HUES48 (cell line): ENCODE data around the gene CRY2.
"Not testable (repeated sequence)": the region's sequence is repeated elsewhere in the genome, so short reads cannot be mapped to it uniquely, and the experiment has no call there.

Experiments used
- H3K27ac ChIP-seq: one replicate; pipeline ENCODE4 v1.7.0; 2013; ENCODE audit warnings: low read depth, low read length, inconsistent platforms
- H3K27me3 ChIP-seq: 2 replicates; pipeline ENCODE4 v1.6.1; 2013; ENCODE audit warnings: mild to moderate bottlenecking, low read length; ENCODE audit not compliant: control insufficient read depth, insufficient read depth
- H3K36me3 ChIP-seq: 2 replicates; pipeline ENCODE4 v1.6.1; 2013; ENCODE audit warnings: low read length; ENCODE audit not compliant: control insufficient read depth, insufficient read depth
- H3K4me1 ChIP-seq: 2 replicates; pipeline ENCODE4 v1.6.1; 2013; ENCODE audit warnings: mild to moderate bottlenecking, low read length; ENCODE audit not compliant: control insufficient read depth, insufficient read depth
- H3K4me3 ChIP-seq: 2 replicates; pipeline ENCODE4 v1.5.1; 2013; ENCODE audit warnings: mild to moderate bottlenecking, low read depth, low read length
- H3K9ac ChIP-seq: 2 replicates; pipeline ENCODE4 v1.6.1; 2013; ENCODE audit warnings: mild to moderate bottlenecking, low read depth, low read length, moderate library complexity
- H3K9me3 ChIP-seq: 2 replicates; pipeline ENCODE4 v1.6.1; 2013; ENCODE audit warnings: low read length; ENCODE audit not compliant: control insufficient read depth, insufficient read depth

The CRY2 gene

GRCh38 chr11:45806072-45806933 is 41.0 kb upstream of the CRY2 start:
- Histone ChIP-seq H3K4me3 (peak overlapping the region; percentile 94), H3K9ac (no peak overlapping the region), H3K27me3 (peaks cover 20% of the 10 kb centered on the region), H3K27ac (no peak overlapping the region), H3K36me3 (peaks cover 6% of the 10 kb centered on the region; the same call in 1 of the 2 replicates), H3K9me3 (no peaks in the 10 kb centered on the region), H3K4me1 (peaks cover 7% of the 10 kb centered on the region; the same call in 1 of the 2 replicates)

- Histone ChIP-seq H3K9me3 (no peaks in the 10 kb centered on the region), H3K36me3 (peaks cover 8% of the 10 kb centered on the region; the same call in 1 of the 2 replicates), H3K27me3 (peaks cover 18% of the 10 kb centered on the region), H3K27ac (no peak overlapping the region), H3K4me3 (no peak overlapping the region), H3K9ac (no peak overlapping the region), H3K4me1 (peaks cover 7% of the 10 kb centered on the region; the same call in 1 of the 2 replicates)
Measured at GRCh38 chr11:45806937-45807791, 40.1 kb upstream of the CRY2 start.

- Histone ChIP-seq H3K9me3 (no peaks in the 10 kb centered on the region), H3K36me3 (peaks cover 8% of the 10 kb centered on the region; the same call in 1 of the 2 replicates), H3K27ac (no peak overlapping the region), H3K4me1 (peaks cover 7% of the 10 kb centered on the region; the same call in 1 of the 2 replicates), H3K9ac (no peak overlapping the region), H3K4me3 (no peak overlapping the region), H3K27me3 (peaks cover 11% of the 10 kb centered on the region)
Measured at GRCh38 chr11:45807792-45808238, 39.5 kb upstream of the CRY2 start.

GRCh38 chr11:45808427-45808826 is 38.8 kb upstream of the CRY2 start:
- H3K4me1 ChIP-seq, H3K9ac ChIP-seq, H3K4me3 ChIP-seq, H3K9me3 ChIP-seq, H3K27ac ChIP-seq, H3K27me3 ChIP-seq, H3K36me3 ChIP-seq: not testable (repeated sequence)

GRCh38 chr11:45809456-45810395 is 37.5 kb upstream of the CRY2 start:
- H3K27me3 ChIP-seq: no peaks in the 10 kb centered on the region
- H3K27ac ChIP-seq: no peak overlapping the region
- peaks cover 8% of the 10 kb centered on the region; the same call in 1 of the 2 replicates for H3K36me3 ChIP-seq
- no peak overlapping the region for H3K9ac ChIP-seq
- no peaks in the 10 kb centered on the region for H3K9me3 ChIP-seq
- peaks cover 7% of the 10 kb centered on the region; the same call in 1 of the 2 replicates for H3K4me1 ChIP-seq
- H3K4me3 ChIP-seq: no peak overlapping the region

GRCh38 chr11:45810431-45811108 is 36.7 kb upstream of the CRY2 start:
- Histone ChIP-seq H3K36me3 (peaks cover 8% of the 10 kb centered on the region; the same call in 1 of the 2 replicates), H3K9ac (no peak overlapping the region), H3K27me3 (no peaks in the 10 kb centered on the region), H3K9me3 (no peaks in the 10 kb centered on the region), H3K4me3 (no peak overlapping the region), H3K4me1 (peaks cover 5% of the 10 kb centered on the region; the same call in 1 of the 2 replicates), H3K27ac (no peak overlapping the region)

GRCh38 chr11:45811109-45811435 is 36.2 kb upstream of the CRY2 start:
- no peak overlapping the region for H3K9ac ChIP-seq
- no peaks in the 10 kb centered on the region for H3K27me3 ChIP-seq
- peaks cover 8% of the 10 kb centered on the region; the same call in 1 of the 2 replicates for H3K36me3 ChIP-seq

GRCh38 chr11:45811571-45812290 is 35.5 kb upstream of the CRY2 start:
- H3K27me3 ChIP-seq: no peaks in the 10 kb centered on the region
- H3K4me1 ChIP-seq: peaks cover 3% of the 10 kb centered on the region; the same call in 1 of the 2 replicates
- H3K9ac ChIP-seq: no peak overlapping the region
- H3K27ac ChIP-seq: no peak overlapping the region
- H3K9me3 ChIP-seq: no peaks in the 10 kb centered on the region
- no peak overlapping the region for H3K4me3 ChIP-seq
- peaks cover 8% of the 10 kb centered on the region; the same call in 1 of the 2 replicates for H3K36me3 ChIP-seq

More at GRCh38 chr11:45811109-45811435, 36.2 kb upstream of the CRY2 start:
- H3K27ac ChIP-seq: no peak overlapping the region
- H3K9me3 ChIP-seq: no peaks in the 10 kb centered on the region
- H3K4me3 ChIP-seq: no peak overlapping the region
- H3K4me1 ChIP-seq: peaks cover 2% of the 10 kb centered on the region; the same call in 1 of the 2 replicates
